Stimulated activated CD8-positive, alpha-beta memory T cell treated with anti-CD3 and anti-CD28 coated beads, Interleukin-4, amount 100 ng/mL, for 4 hours (primary cell): ENCODE results near the gene GPT2.

Experiments used
- DNase-seq, 2 donors: peaks; one replicate each; pipeline ENCODE4 v3.0.0-alpha.2; 2020; ENCODE audit warnings: low read depth in 2 of 2, low spot score in 1 of 2

The GPT2 gene

GRCh38 chr16:46896314-46896968 is 12.3 kb downstream of the GPT2 start:
- no peak for DNase-seq

GRCh38 chr16:46897471-46897870 is 13.3 kb downstream of the GPT2 start:
- DNase-seq, result no peak

DNA sequence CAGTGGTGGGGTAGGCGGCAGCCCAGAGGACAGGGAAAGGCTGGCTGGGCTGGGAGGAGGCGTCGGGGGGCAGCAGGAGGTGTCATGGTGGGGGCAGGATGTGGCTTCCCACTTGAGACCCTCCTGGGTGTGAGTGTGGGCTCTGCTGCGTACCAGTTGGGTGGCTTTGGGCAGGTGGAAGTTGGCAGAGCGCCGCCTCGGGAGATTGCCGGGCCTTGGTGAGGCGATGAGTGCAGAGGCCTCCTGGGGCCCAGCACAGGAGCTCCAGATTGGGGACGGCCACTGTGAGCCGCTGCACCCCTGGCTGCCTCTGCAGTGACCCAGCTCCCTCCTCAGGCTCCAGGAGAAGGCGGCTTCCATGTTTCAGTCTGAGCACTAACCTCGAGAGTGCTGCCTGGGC is 13.8 kb downstream of the GPT2 start:
- DNase-seq, result no peak

- no peak for DNase-seq
Observed at GRCh38 chr16:46899443-46900143, 15.4 kb downstream of the GPT2 start.

DNA sequence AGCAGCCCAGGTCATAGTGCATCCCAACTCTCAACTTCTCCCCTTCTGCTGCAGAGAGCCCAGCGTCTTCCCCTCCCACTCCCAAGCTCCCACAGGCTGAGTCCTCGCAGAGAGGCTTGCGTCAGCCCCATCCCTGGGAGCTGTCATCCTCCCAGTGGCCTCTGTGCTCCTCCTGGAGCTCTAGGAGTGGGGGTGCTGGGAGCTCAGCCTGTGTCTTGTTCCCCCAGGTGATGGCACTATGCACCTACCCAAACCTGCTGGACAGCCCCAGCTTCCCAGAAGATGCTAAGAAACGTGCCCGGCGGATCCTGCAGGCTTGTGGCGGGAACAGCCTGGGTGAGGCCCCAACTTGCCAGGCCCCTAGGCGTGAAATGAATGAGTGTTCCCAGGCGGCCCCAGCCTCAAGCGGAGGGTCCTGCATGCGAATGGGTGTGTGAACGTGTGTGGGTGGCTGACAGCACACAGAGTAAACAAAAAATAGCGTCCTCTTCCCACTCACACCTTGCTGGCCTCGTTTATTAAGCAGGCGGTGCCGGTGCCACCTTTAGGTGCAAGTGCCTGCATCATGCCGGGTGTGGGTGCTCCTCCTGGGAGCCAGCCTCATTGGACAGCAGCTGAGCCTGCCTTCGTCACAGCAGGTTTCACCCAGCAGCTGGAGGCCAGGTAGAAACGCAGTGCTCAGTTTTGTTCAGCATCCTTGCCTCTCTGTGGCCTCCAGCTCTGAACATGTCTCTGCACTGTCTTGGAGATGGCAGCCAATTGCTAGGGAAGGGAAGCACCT is 16.5 kb downstream of the GPT2 start:
- no peak for DNase-seq

- DNase-seq, result no peak
Observed at GRCh38 chr16:46901709-46902108, 17.5 kb downstream of the GPT2 start.

DNA sequence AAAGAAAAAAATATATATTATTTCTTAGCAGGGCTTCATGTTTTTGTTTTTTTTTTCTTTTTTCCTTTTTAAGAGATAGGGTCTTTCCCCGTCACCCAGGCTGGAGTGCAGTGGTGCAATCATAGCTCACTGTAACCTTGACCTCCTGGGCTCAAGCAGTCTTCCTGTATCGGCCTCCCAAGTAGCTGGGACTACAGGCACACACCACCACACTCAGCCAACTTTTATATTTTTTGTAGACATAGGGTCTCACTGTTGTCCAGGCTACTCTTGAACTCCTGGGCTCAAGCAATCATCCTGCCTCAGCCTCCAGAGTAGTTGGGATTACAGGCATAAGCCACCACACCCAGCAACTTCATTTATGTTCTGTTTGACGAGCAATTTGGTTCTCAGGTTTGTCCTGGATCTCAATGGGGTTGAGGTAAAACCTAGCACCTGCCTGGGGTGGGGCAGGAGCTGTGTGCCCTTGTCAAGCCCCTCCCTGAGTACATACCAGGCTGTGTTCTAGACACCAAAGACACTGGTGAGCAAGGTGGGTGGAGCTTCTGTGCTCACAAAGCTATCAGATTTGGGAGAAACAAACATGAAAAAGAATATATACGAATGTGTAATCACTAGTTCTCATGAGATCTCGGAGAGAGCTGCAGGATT is 19.2 kb downstream of the GPT2 start:
- no peak for DNase-seq

GRCh38 chr16:46904471-46904870 is 20.3 kb downstream of the GPT2 start:
- DNase-seq, result no peak

- no peak for DNase-seq
Observed at GRCh38 chr16:46906360-46907060, 22.3 kb downstream of the GPT2 start.

DNA sequence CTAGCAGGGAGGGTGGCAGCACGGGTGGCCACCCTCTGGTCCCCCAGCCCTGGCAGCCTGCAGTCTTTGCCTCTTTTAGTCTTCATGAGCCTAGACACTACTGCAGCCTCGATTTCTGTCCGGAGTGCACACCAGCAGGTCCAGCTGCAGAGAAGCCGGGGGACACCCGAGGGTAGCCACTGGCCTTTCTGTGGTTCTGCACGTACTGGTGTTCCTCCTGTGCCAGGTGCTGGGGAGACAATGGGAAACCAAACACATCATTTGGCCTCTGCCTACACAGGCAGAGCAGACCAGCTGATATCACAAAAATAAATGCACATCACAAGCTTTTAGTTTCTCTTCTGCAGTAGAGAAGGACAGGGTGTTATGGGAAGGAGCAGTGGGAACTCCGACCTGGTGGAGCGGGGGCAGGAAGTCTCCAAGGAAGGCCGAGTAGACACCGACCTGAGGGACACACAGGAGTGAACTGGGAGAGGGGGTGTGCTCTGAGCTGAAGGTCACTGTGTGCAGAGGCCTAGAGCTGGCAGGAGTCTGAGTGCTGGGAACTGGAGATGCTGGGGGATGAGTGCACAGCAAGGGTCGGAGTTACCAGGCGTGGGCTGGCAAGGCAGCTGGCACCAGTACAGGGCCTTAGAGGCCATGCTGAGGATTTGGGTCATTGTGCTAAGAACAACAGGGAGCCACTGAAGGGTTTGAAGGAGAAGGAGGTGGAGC is 23.1 kb downstream of the GPT2 start:
- no peak for DNase-seq

DNA sequence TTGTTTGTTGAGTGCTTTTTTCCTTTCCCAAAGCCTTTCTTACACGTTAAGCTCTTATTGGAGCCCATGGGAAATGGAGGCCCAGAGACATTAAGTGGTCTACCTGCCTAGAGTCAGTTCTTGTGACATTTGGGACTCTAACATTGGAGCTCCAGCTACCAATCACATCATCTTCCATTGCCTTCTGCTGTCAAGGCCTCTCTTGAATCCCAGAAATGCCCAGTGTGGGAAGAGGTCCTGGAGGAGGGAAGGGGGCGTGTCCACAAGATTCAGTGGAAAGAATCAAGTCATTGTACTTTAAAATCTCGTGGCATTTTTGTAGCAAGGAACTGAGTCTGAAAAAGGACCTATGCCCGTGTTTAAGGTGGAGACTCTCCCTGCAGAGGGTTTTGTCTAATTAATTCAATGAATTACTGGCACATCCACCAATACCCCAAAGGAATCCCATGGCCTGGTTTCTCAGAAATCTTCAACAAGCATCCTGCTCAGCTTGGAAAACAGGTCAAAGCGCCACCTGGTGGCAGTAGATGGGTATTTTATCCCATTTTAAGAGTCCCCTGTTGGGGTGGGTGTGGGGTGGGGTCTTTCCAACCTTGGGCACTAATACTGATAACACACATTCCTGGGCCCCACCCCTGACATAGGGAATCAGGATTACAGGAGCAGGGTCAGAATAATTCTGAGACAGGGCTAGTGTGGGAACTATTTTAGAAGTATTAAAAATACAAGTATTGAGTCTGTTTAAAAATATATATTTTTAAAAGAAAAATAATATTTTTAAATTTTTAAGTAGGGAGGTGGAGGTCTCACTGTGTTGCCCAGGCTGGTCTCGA is 24.6 kb downstream of the GPT2 start:
- peak; percentile 15 to 40 for DNase-seq

DNA sequence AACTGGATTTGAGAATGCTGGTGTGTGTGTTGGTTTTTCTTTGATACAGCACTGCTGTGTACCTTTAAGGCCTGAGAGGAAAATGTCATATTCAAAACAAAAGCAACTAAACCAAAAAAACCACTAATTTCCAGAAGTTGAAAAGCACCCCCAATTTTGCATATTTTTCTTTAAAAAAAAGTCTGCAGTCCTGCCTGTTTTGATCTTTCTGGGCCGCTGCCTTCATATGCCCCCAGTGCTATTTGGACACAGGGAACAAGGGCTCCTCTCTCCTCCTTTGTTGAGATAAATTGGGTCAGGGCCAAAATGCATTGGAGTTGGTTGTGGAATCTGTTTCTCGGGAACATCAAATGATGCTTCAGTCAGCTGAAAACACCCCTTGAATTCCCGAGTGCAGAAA is 26.9 kb downstream of the GPT2 start:
- DNase-seq, result no peak

DNA sequence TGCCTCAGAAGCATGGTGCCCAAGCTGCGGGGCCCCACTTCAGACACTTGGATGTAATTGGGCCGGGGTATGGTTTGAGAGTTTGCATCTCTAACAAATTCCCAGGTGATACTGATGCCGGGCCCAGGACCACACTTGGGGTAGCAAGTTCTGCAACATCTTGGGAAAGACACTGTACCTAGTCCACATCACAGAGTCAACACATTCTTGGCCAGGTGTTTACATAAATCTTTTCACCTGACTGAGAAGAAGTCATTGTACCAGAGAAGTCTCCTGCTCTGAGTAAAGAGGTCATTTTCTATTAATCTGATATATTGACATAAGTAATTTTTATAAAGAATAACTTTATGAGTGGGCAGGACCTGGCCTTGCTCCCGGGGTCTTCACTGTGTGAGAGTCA is 27.5 kb downstream of the GPT2 start:
- DNase-seq, result no peak

DNA sequence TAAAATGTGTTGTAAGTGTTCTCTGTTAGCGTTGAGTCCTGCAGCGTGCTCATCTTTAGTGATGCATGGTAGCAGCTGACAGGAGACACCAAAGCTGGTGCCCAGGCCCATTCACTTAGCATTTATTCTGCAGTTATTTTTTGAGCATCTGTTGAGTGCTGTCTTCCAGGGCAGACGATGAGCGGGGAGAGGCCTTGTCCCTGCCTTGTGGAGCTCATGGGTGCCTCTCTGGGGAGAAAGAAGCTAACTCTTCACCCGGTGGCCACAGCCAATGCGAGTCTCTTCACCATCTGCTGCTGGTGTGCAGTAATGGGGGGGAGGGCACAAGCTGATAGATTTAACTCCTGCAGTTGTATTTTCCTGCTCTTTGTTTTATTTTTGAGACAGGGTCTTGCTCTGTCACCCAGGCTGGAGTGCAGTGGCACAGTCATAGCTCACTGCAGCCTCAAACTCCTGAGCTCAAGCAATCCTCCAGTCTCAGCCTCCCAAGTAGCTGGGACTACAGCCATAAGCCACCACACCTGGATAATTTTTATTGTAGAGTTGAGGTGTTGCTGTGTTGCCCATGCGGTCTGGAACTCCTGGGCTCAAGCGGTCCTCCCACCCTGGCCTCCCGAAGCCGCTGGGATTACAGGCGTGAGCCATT is 30.5 kb downstream of the GPT2 start:
- no peak for DNase-seq

GRCh38 chr16:46915483-46916025 is 31.4 kb downstream of the GPT2 start:
- no peak for DNase-seq

DNA sequence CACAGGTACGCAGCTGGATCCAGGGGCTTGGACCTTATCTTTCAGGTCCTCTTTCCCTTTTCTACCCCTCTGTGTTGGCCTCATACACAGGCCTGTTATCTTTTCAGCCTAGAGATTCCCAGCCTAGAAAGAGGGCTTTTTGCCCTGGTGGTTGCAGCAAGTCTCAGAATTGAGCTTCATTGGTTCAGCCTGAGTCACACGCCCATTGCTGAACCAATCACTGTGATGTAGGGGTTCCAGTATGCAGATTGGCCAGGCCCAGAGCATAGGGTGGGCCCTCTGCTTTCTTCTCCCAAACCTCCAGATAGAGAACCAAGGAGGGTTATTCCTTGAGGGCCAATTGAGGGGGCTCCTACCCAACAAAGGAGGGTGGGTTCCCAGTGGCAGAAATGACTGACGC is 32.8 kb downstream of the GPT2 start:
- no peak for DNase-seq

GRCh38 chr16:46918400-46918799 is 34.2 kb downstream of the GPT2 start:
- DNase-seq, result no peak

- no peak for DNase-seq
Observed at GRCh38 chr16:46918905-46919792, 35.0 kb downstream of the GPT2 start.
